Stomach (tissue), 9 donors: Measurements from ENCODE around the gene PCDHGA6. TPM values are rescaled to one million over a fixed set of nuclear protein-coding genes. Genes with fewer than 3 reads are reported as not detected.

Source experiments
- DNase-seq, 2 donors: peaks; one replicate each; pipeline versions ENCODE4 v3.0.0 to v3.0.0-alpha.2; 2013 to 2019
- H3K27ac ChIP-seq, 5 donors: fragments of 200-600 bp in 4 of 5; sonication (generic) in 4 of 5; one replicate each; pipeline ENCODE4 v1.5.1; 2013 to 2019; ENCODE audit warnings: mild to moderate bottlenecking in 1 of 5, moderate library complexity in 1 of 5
- H3K27me3 ChIP-seq, 3 donors: fragments of 200-600 bp; sonication (generic); one replicate each; pipeline ENCODE4 v1.5.1; 2017 to 2019; ENCODE audit warnings: mixed run types in 1 of 3
- H3K36me3 ChIP-seq, 4 donors: fragments of 200-600 bp; sonication (generic); 1 replicate in 3 of 4; 2 replicates in 1 of 4; pipeline ENCODE4 v1.5.1; 2016 to 2019
- H3K4me1 ChIP-seq, 4 donors: fragments of 200-600 bp; sonication (generic); one replicate each; pipeline ENCODE4 v1.5.1; 2016 to 2019
- H3K4me3 ChIP-seq, 4 donors: fragments of 200-600 bp; sonication (generic) in 3 of 4; one replicate each; pipeline ENCODE4 v1.5.1; 2016 to 2019; ENCODE audit warnings: mild to moderate bottlenecking in 1 of 4
- H3K9me3 ChIP-seq, 4 donors: fragments of 200-600 bp; sonication (generic); one replicate each; pipeline ENCODE4 v1.5.1; 2016 to 2019
- CTCF ChIP-seq, 7 experiments: fragments of 450-650 bp in 4 of 7; fragments of 200-600 bp in 3 of 7; sonication (generic) in 3 of 7; IDR thresholded peaks; one replicate each; pipeline ENCODE4 v1.5.1; 2016 to 2019; ENCODE audit warnings: antibody characterized with exemption in 7 of 7, control low read depth in 2 of 7, mild to moderate bottlenecking in 1 of 7
- EP300 ChIP-seq: sonication (generic); formaldehyde crosslinking; IDR thresholded peaks from one replicate; pipeline ENCODE4 v1.6.1; 2017; ENCODE audit warnings: antibody characterized with exemption
- POLR2A ChIP-seq, 4 donors: fragments of 450-650 bp; IDR thresholded peaks; one replicate each; pipeline ENCODE4 v1.6.1; 2016; ENCODE audit warnings: antibody characterized with exemption in 4 of 4, control low read depth in 2 of 4, mild to moderate bottlenecking in 1 of 4, moderate library complexity in 1 of 4
- POLR2AphosphoS5 ChIP-seq, 3 donors: sonication (generic); formaldehyde crosslinking; IDR thresholded peaks; one replicate each; pipeline ENCODE4 v1.6.1; 2016; ENCODE audit warnings: antibody characterized with exemption in 3 of 3
- WGBS, 5 donors: extraction: QIAGEN DNeasy Blood & Tissue Kit in 3 of 5; methylation state at CpG; one replicate each; pipeline versions ENCODE4 v1.1.5 to v1.1.7; 2013 to 2018; 5-methylcytosine and 5-hydroxymethylcytosine counted together
- intact Hi-C: fragments of 100-400 bp; cut with DNase I; formaldehyde crosslinking; loops from one replicate; pipeline ENCODE4 v1.15.1; 2023; ENCODE audit warnings: low total_unique reads
- polyA plus RNA-seq, 3 donors: library from polyadenylated mRNA; stranded (reverse); fragments of 200-250 nt; gene quantifications; one replicate each; pipeline ENCODE4 v1.2.3, GENCODE V29; 2013
- total RNA-seq, 5 donors: library from RNA; depleted of rRNA; stranded (reverse); fragments of >200 nt; gene quantifications; one replicate each; pipeline versions ENCODE4 v1.1.0 to v1.2.3, GENCODE V29; 2014 to 2016
- donor health status: healthy with polysubstance abuse.
- donor health status: Bipolar disorder and iron deficiency.
- donor health status: healthy.

The PCDHGA6 gene
- total and polyA plus RNA-seq, 8 donors, result 0.06 to 4.4 (median 0.58) TPM; not detected in 1

GRCh38 chr5:141417494-141418172 is 43.9 kb downstream of the PCDHGA6 start, which contains the start of gene PCDHGB7:
Gene PCDHGB7, plus strand, starts transcription at chr5:141417677. Its CDS starts 183 bp downstream, at chr5:141417860.
- Histone ChIP-seq H3K27ac (peak within 1 kb of the TSS in 2 of 5 donors; percentile 17 to 49), H3K4me3 (peak within 1 kb of the TSS; percentile 31 to 49 (median 40)), H3K36me3 (peaks cover 0 to 18% (median 2%) of the 10 kb centered on the region in 4 donors), H3K4me1 (peaks cover 0 to 41% (median 9%) of the 10 kb centered on the region in 4 donors), H3K27me3 (peaks cover 0 to 85% (median 23%) of the 10 kb centered on the region in 3 donors), H3K9me3 (peaks cover 67 to 99% (median 94%) of the 10 kb centered on the region in 4 donors)
- intact Hi-C loops, result loop anchor here (10.0 kb wide), 1 partner anchor 107 kb away; no protein-coding TSS in a partner anchor
- peak; percentile 63 to 83 for DNase-seq
- peak in 5 of 7 experiments; percentile 8 to 52 (median 22) for TF ChIP-seq CTCF (IDR thresholded peaks at IDR 0.05)
- 7 to 15% (median 12%) methylated on average over 41 to 46 of the region's 47 CpGs for WGBS, 5 donors

- H3K36me3 ChIP-seq, result peaks cover 0 to 20% (median 0%) of the 10 kb centered on the region in 4 donors
- WGBS, 5 donors, result 25 to 33% (median 28%) methylated on average over 54 to 74 of the region's 74 CpGs
Observed at GRCh38 chr5:141419074-141419880, 45.6 kb downstream of the PCDHGA6 start.

GRCh38 chr5:141420855-141421488 is 47.3 kb downstream of the PCDHGA6 start, which contains the start of gene PCDHGA11:
Gene PCDHGA11, plus strand, starts transcription at chr5:141421051. Its CDS starts 177 bp downstream, at chr5:141421228.
- H3K36me3 ChIP-seq, result peaks cover 0 to 25% (median under 1%) of the 10 kb centered on the region in 4 donors
- DNase-seq, result peak in 1 of 2 donors; percentile 60
- no peak within 1 kb of the TSS for H3K27ac ChIP-seq
- 9 to 17% (median 11%) methylated on average over 35 to 42 of the region's 42 CpGs for WGBS, 5 donors
- peak within 1 kb of the TSS; percentile 9 to 35 (median 23) for H3K4me3 ChIP-seq
- intact Hi-C loops, result no loop called here
- peaks cover 0 to 29% (median 9%) of the 10 kb centered on the region in 4 donors for H3K4me1 ChIP-seq
- TF ChIP-seq EP300 (no peak), POLR2AphosphoS5 (IDR thresholded peaks at IDR 0.05) (no peak), CTCF (IDR thresholded peaks at IDR 0.05) (peak in 1 of 7 experiments; percentile 23), POLR2A (IDR thresholded peaks at IDR 0.05) (no peak)
- peaks cover 61 to 100% (median 96%) of the 10 kb centered on the region in 4 donors for H3K9me3 ChIP-seq
- H3K27me3 ChIP-seq, result peaks cover 0 to 72% (median 20%) of the 10 kb centered on the region in 3 donors

More at GRCh38 chr5:141419074-141419880, 45.6 kb downstream of the PCDHGA6 start:
- H3K4me3 ChIP-seq, result no peak overlapping the region
- H3K9me3 ChIP-seq, result peaks cover 65 to 99% (median 94%) of the 10 kb centered on the region in 4 donors
- no peak overlapping the region for H3K27ac ChIP-seq
- TF ChIP-seq CTCF (IDR thresholded peaks at IDR 0.05) (no peak), EP300 (no peak), POLR2AphosphoS5 (IDR thresholded peaks at IDR 0.05) (no peak), POLR2A (IDR thresholded peaks at IDR 0.05) (no peak)
- intact Hi-C loops, result loop anchor here (10.0 kb wide), 1 partner anchor 106 kb away; no protein-coding TSS in a partner anchor
- no peak for DNase-seq
- peaks cover 0 to 77% (median 24%) of the 10 kb centered on the region in 3 donors for H3K27me3 ChIP-seq
- peaks cover 0 to 34% (median 9%) of the 10 kb centered on the region in 4 donors for H3K4me1 ChIP-seq
